Neuronal stem cell (in vitro differentiated cells): ENCODE data around the gene CCDC144A.
"Not testable (repeated sequence)": the region's sequence is repeated elsewhere in the genome, so short reads cannot be mapped to it uniquely, and the experiment has no call there.

Experiments
- DNase-seq: peaks from one replicate; pipeline ENCODE4 v3.0.0-alpha.2; 2013; ENCODE audit warnings: low spot score
- H2AFZ ChIP-seq: one replicate; pipeline ENCODE4 v1.6.1; 2013; ENCODE audit warnings: mild to moderate bottlenecking, low read length, inconsistent platforms
- H2AK5ac ChIP-seq: 2 replicates; pipeline ENCODE4 v1.6.1; 2013; ENCODE audit warnings: low read depth, mild to moderate bottlenecking, inconsistent platforms, low read length, moderate library complexity, mixed read lengths
- H2BK120ac ChIP-seq: 2 replicates; pipeline ENCODE4 v1.6.1; 2013; ENCODE audit warnings: low read depth, mild to moderate bottlenecking, inconsistent platforms, low read length, moderate library complexity, mixed read lengths
- H2BK12ac ChIP-seq: one replicate; pipeline ENCODE4 v1.6.1; 2013; ENCODE audit warnings: low read length, inconsistent platforms
- H2BK15ac ChIP-seq: 2 replicates; pipeline ENCODE4 v1.6.1; 2013; ENCODE audit warnings: mild to moderate bottlenecking, low read length, inconsistent platforms, mixed read lengths
- H2BK5ac ChIP-seq: one replicate; pipeline ENCODE4 v1.6.1; 2013; ENCODE audit warnings: inconsistent platforms, mild to moderate bottlenecking, low read length, moderate library complexity
- H3K14ac ChIP-seq: one replicate; pipeline ENCODE4 v1.6.1; 2013; ENCODE audit warnings: low read length, inconsistent platforms
- H3K18ac ChIP-seq: 2 replicates; pipeline ENCODE4 v1.6.1; 2013; ENCODE audit warnings: low read length, inconsistent platforms
- H3K23ac ChIP-seq: 2 replicates; pipeline ENCODE4 v1.6.1; 2013; ENCODE audit warnings: low read depth, mild to moderate bottlenecking, mixed read lengths, low read length, inconsistent platforms; ENCODE audit not compliant: poor library complexity
- H3K27ac ChIP-seq: replicated peaks from 3 replicates; pipeline ENCODE4 v1.5.1; 2013; ENCODE audit warnings: low read length, inconsistent platforms
- H3K27me3 ChIP-seq, 3 experiments: 2 replicates each; pipeline ENCODE4 v1.6.1; 2013; ENCODE audit warnings: low read length in 3 of 3, mild to moderate bottlenecking in 2 of 3, inconsistent platforms in 1 of 3, low read depth in 1 of 3, mixed read lengths in 1 of 3, moderate library complexity in 1 of 3; ENCODE audit not compliant: control insufficient read depth in 3 of 3, insufficient read depth in 3 of 3
- H3K36me3 ChIP-seq, 2 donors: replicated peaks in 1 of 2; 2 replicates each; pipeline ENCODE4 v1.6.1; 2013; ENCODE audit warnings: low read length in 2 of 2; ENCODE audit not compliant: control insufficient read depth in 2 of 2, insufficient read depth in 2 of 2
- H3K4ac ChIP-seq: 2 replicates; pipeline ENCODE4 v1.6.1; 2013; ENCODE audit warnings: inconsistent platforms, mild to moderate bottlenecking, low read length, moderate library complexity
- H3K4me1 ChIP-seq, 2 donors: 1 replicate in 1 of 2; 2 replicates in 1 of 2; pipeline ENCODE4 v1.6.1; 2013; ENCODE audit warnings: low read length in 2 of 2, low read depth in 1 of 2; ENCODE audit not compliant: control insufficient read depth in 2 of 2, insufficient read depth in 1 of 2
- H3K4me2 ChIP-seq: one replicate; pipeline ENCODE4 v1.6.1; 2013; ENCODE audit warnings: mild to moderate bottlenecking, low read length, inconsistent platforms; ENCODE audit not compliant: insufficient read depth, poor library complexity, severe bottlenecking
- H3K4me3 ChIP-seq, 2 donors: 2 replicates each; pipeline ENCODE4 v1.5.1; 2013; ENCODE audit warnings: low read length in 2 of 2, mild to moderate bottlenecking in 2 of 2, inconsistent platforms in 1 of 2, moderate library complexity in 1 of 2
- H3K79me1 ChIP-seq: one replicate; pipeline ENCODE4 v1.6.1; 2013; ENCODE audit warnings: low read depth, mild to moderate bottlenecking, inconsistent platforms, low read length, moderate library complexity
- H3K9ac ChIP-seq: one replicate; pipeline ENCODE4 v1.6.1; 2013; ENCODE audit warnings: mild to moderate bottlenecking, low read depth, low read length, inconsistent platforms; ENCODE audit not compliant: poor library complexity
- H3K9me3 ChIP-seq, 2 donors: replicated peaks in 1 of 2; 2 replicates each; pipeline versions ENCODE3 to v1.6.1; 2013; ENCODE audit warnings: low read length in 2 of 2, mild to moderate bottlenecking in 2 of 2, inconsistent platforms in 1 of 2, low read depth in 1 of 2, mixed read lengths in 1 of 2, moderate library complexity in 1 of 2; ENCODE audit not compliant: control insufficient read depth in 2 of 2, insufficient read depth in 1 of 2
- H4K8ac ChIP-seq: one replicate; pipeline ENCODE4 v1.6.1; 2013; ENCODE audit warnings: low read depth, mild to moderate bottlenecking, inconsistent platforms, low read length, moderate library complexity
- H4K91ac ChIP-seq: one replicate; pipeline ENCODE4 v1.6.1; 2013; ENCODE audit warnings: low read length, low read depth, mild to moderate bottlenecking, inconsistent platforms; ENCODE audit not compliant: poor library complexity
- WGBS, 2 donors: extraction: QIAGEN DNeasy Blood & Tissue Kit; methylation state at CpG; one replicate each; pipeline ENCODE4 v1.1.7; 2013; ENCODE audit warnings: missing lambda C conversion rate in 2 of 2, mixed read lengths in 1 of 2; ENCODE audit not compliant: insufficient read length in 2 of 2, insufficient replicate concordance in 1 of 2; ENCODE audit errors: extremely low coverage in 2 of 2; 5-methylcytosine and 5-hydroxymethylcytosine counted together

Gene CCDC144A

DNA sequence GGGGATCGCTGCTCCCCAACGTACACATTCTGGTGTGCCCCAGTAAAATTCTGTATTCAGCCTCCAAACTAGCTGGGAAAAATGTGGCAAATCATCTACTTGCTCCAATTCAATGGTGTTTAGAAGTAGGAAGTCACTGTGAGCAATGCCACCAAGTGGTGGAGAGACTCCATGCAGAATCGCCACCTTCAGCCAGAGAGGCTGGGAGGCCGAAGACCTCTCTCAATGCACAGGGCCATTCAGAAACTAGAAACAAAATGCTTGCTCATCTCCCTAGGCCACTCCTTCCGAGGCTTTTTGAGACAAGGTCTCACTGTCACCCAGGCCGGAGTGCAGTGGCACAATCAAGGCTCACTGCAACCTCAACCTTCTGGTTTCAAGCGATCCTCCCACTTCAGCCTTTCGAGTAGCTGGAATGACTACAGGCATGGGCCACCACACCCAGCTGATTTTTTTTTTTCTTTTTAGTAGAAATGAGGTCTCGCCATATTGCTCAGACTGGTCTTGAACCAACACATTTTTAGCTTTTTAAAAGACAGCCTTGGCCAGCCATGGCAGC is 100.4 kb downstream of the CCDC144A start:
- H3K4me2 ChIP-seq, H3K4me1 ChIP-seq, H3K27ac ChIP-seq, H4K91ac ChIP-seq, H3K18ac ChIP-seq, H2BK120ac ChIP-seq, H3K9me3 ChIP-seq, H2AK5ac ChIP-seq, DNase-seq, H4K8ac ChIP-seq, H2BK5ac ChIP-seq, H3K27me3 ChIP-seq, H2AFZ ChIP-seq, H3K9ac ChIP-seq, H3K36me3 ChIP-seq, H2BK15ac ChIP-seq, H3K79me1 ChIP-seq, H3K4me3 ChIP-seq, H3K4ac ChIP-seq, H2BK12ac ChIP-seq, H3K14ac ChIP-seq, H3K23ac ChIP-seq: not testable (repeated sequence)
- no CpG with 5 or more reads among the region's 9 CpGs for WGBS, 2 donors

GRCh38 chr17:16794215-16794614 is 104.2 kb downstream of the CCDC144A start:
- H3K4me1 ChIP-seq, H4K8ac ChIP-seq, H3K27me3 ChIP-seq, H3K27ac ChIP-seq, H3K36me3 ChIP-seq, H2BK120ac ChIP-seq, H3K4me2 ChIP-seq, H3K14ac ChIP-seq, H3K9ac ChIP-seq, H3K23ac ChIP-seq, H2AFZ ChIP-seq, H4K91ac ChIP-seq, H2BK12ac ChIP-seq, H2BK15ac ChIP-seq, H2AK5ac ChIP-seq, DNase-seq, H3K18ac ChIP-seq, H2BK5ac ChIP-seq, H3K4ac ChIP-seq, H3K9me3 ChIP-seq, H3K4me3 ChIP-seq, H3K79me1 ChIP-seq: not testable (repeated sequence)
- no CpG with 5 or more reads among the region's 5 CpGs for WGBS, 2 donors

- H4K91ac ChIP-seq, H3K27ac ChIP-seq, H3K36me3 ChIP-seq, H3K9ac ChIP-seq, H2AK5ac ChIP-seq, H3K27me3 ChIP-seq, H3K4me3 ChIP-seq, H3K4me2 ChIP-seq, H4K8ac ChIP-seq, H3K9me3 ChIP-seq, H3K23ac ChIP-seq, H2BK15ac ChIP-seq, H2BK12ac ChIP-seq, H3K4me1 ChIP-seq, H2AFZ ChIP-seq, H3K14ac ChIP-seq, H3K18ac ChIP-seq, H3K79me1 ChIP-seq, DNase-seq, H3K4ac ChIP-seq, H2BK120ac ChIP-seq, H2BK5ac ChIP-seq: not testable (repeated sequence)
- WGBS, 2 donors = no CpG with 5 or more reads among the region's 7 CpGs
Measured at GRCh38 chr17:16795894-16796293, 105.9 kb downstream of the CCDC144A start.

- not testable (repeated sequence) for H3K4ac ChIP-seq, H3K9ac ChIP-seq, H3K23ac ChIP-seq, H2BK15ac ChIP-seq, H3K4me2 ChIP-seq, H3K4me1 ChIP-seq, DNase-seq, H3K27me3 ChIP-seq, H2BK12ac ChIP-seq, H2BK120ac ChIP-seq, H3K27ac ChIP-seq, H3K79me1 ChIP-seq, H4K8ac ChIP-seq, H3K18ac ChIP-seq, H3K36me3 ChIP-seq, H3K4me3 ChIP-seq, H3K9me3 ChIP-seq, H2BK5ac ChIP-seq, H4K91ac ChIP-seq, H3K14ac ChIP-seq, H2AFZ ChIP-seq, H2AK5ac ChIP-seq
- no CpG with 5 or more reads among the region's 5 CpGs for WGBS, 2 donors
Measured at GRCh38 chr17:16804851-16805250, 114.8 kb downstream of the CCDC144A start.
